ENCODE measurements around the gene TIMM21.
A peak's percentile ranks its signal among the peaks of the same experiment; 100 is the strongest.

Gene TIMM21

DNA sequence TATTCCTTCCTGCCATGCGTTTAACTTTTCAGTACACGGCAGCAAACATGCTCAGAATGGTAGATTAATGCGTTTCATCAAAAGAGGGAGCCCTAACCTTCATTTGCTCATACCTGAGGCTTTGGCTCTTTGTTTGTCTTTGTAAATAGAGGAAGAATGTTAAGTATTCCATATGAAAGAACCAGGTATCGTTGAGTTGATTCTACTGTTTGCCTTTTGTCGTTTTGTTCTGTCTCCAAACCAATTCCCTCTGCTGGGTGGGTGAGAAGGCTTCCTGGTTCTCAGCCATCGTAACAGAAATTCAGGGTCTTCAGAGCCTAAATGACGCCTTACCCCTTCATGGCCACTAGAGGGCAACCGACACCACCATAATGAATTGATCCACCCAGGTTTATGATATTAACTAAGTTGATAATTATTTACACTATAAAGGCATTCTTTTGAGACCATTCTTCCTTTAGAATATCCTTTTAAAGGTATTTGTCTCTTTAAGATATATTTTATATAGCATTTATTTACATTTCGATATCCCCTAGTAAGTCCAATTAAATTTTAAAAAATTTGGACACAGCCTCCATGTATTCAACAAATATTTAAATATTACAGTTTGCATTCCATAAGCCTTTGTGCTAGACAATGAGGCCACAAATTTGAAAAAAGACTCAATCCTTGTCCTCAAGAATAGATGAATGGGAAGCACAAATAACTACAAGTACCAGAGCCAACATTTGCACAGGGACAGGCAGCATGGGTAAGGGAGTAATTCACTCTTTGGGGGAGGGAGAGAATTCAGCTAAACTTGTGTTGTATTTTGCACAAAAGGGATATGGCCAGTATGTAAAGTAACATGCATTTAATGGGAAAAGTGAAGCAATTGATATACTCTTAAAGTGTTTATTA, 48.1 kb downstream of the TIMM21 start:
- Histone ChIP-seq H2AFZ (ENCODE audit: low read length) (peak overlapping the region; percentile 100), H3K4me1 (ENCODE audit: insufficient read depth, low read length, poor library complexity, severe bottlenecking) (no peaks in the 10 kb centered on the region), H3K9ac (ENCODE audit: low read depth, low read length, poor library complexity, severe bottlenecking) (peak overlapping the region; percentile 44), H4K20me1 (ENCODE audit: insufficient read depth, low read length, poor library complexity, severe bottlenecking) (no peaks in the 10 kb centered on the region), H3K27me3 (ENCODE audit: insufficient read depth, low read length, poor library complexity, severe bottlenecking) (no peaks in the 10 kb centered on the region), H3K36me3 (ENCODE audit: insufficient read depth, low read length) (no peaks in the 10 kb centered on the region), H3K4me2 (ENCODE audit: low read depth, low read length, poor library complexity, severe bottlenecking) (peak overlapping the region; percentile 69), H3K4me3 (ENCODE audit: low read length, poor library complexity, severe bottlenecking) (peak overlapping the region; percentile 73), H3F3A (ENCODE audit: low read depth) (no peaks in the 10 kb centered on the region; the same call in 1 of the 2 replicates), H3K9me3 (ENCODE audit: insufficient read depth, low read depth, low read length) (no peaks in the 10 kb centered on the region), H3K9me2 (replicated peaks; ENCODE audit: low read depth, low read length) (no peaks in the 10 kb centered on the region), H3K79me2 (ENCODE audit: insufficient read depth, low read length) (no peaks in the 10 kb centered on the region)
- TF ChIP-seq, protein P1, sequence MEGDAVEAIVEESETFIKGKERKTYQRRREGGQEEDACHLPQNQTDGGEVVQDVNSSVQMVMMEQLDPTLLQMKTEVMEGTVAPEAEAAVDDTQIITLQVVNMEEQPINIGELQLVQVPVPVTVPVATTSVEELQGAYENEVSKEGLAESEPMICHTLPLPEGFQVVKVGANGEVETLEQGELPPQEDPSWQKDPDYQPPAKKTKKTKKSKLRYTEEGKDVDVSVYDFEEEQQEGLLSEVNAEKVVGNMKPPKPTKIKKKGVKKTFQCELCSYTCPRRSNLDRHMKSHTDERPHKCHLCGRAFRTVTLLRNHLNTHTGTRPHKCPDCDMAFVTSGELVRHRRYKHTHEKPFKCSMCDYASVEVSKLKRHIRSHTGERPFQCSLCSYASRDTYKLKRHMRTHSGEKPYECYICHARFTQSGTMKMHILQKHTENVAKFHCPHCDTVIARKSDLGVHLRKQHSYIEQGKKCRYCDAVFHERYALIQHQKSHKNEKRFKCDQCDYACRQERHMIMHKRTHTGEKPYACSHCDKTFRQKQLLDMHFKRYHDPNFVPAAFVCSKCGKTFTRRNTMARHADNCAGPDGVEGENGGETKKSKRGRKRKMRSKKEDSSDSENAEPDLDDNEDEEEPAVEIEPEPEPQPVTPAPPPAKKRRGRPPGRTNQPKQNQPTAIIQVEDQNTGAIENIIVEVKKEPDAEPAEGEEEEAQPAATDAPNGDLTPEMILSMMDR (conservative IDR thresholded peaks at IDR 0.05; ENCODE audit: low read length): peak; percentile 96
- no peak for TF ChIP-seq EZH2phosphoT487 (IDR thresholded peaks at IDR 0.05; ENCODE audit: borderline replicate concordance)

DNA sequence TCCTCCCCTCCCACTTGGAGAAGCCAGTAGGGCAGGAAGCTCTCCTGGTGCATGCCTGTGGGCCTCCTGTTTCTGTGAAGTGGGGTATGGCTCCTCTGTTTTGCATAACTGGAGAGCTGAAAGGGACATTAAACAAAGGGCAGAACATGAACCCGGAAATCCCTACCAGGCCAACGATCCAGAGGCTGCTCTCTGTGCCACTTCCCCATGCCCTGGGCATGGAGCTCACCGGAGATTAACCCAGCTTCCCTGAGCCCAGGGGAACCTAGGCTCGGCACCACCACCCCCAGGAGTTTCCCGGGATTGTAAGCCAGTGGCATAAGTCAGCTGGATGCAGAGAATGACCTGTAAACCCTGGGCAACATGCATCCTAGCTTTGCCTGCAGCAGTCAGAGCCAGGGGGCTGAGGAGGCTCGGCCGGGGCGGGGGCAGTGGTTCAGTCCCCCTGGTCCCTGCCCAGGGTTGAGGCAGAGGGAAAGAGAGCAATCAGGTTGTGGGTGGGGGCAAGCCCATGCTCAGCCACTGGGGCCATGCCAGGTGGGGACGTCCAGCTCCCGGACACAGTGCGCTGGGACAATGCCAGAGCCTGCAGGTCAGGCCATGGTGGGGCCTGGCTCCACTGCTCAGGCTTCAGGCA, 49.5 kb downstream of the TIMM21 start:
- Histone ChIP-seq H3K9me2 (replicated peaks; ENCODE audit: low read depth, low read length) (no peaks in the 10 kb centered on the region), H3F3A (ENCODE audit: low read depth) (no peaks in the 10 kb centered on the region; the same call in 1 of the 2 replicates), H3K36me3 (ENCODE audit: insufficient read depth, low read length) (no peaks in the 10 kb centered on the region), H2AFZ (ENCODE audit: low read length) (no peak overlapping the region), H3K4me2 (ENCODE audit: low read depth, low read length, poor library complexity, severe bottlenecking) (no peak overlapping the region), H3K4me1 (ENCODE audit: insufficient read depth, low read length, poor library complexity, severe bottlenecking) (no peaks in the 10 kb centered on the region), H3K4me3 (ENCODE audit: low read length, poor library complexity, severe bottlenecking) (no peak overlapping the region), H3K27me3 (ENCODE audit: insufficient read depth, low read length, poor library complexity, severe bottlenecking) (no peaks in the 10 kb centered on the region), H3K9me3 (ENCODE audit: insufficient read depth, low read depth, low read length) (no peaks in the 10 kb centered on the region), H3K9ac (ENCODE audit: low read depth, low read length, poor library complexity, severe bottlenecking) (no peak overlapping the region), H3K79me2 (ENCODE audit: insufficient read depth, low read length) (no peaks in the 10 kb centered on the region), H4K20me1 (ENCODE audit: insufficient read depth, low read length, poor library complexity, severe bottlenecking) (no peaks in the 10 kb centered on the region)
- TF ChIP-seq EZH2phosphoT487 (IDR thresholded peaks at IDR 0.05; ENCODE audit: borderline replicate concordance): no peak
- TF ChIP-seq, protein P1 (conservative IDR thresholded peaks at IDR 0.05; ENCODE audit: low read length): no peak

DNA sequence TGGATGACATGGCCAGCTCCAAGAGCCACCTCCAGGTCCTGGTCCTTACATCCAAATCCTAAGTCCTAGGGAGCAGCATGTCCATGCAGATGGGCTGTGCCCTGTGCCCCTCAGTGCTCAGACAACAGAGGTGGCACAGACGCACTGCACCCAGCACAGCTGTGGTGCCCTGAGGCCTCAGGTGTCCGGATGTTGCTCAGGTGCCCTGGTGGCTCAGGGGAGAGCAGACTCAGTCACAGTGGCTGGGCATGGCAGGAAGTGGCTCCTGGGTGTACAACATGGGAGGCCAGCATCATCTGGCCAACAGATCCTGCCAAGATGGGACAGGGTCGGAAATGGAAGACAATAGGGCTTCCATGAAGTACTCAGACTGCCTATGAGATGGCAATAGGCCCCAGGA, 50.1 kb downstream of the TIMM21 start:
- H3K9me2 ChIP-seq (replicated peaks; ENCODE audit: low read depth, low read length): no peaks in the 10 kb centered on the region
- H3K4me1 ChIP-seq (ENCODE audit: insufficient read depth, low read length, poor library complexity, severe bottlenecking): no peaks in the 10 kb centered on the region
- TF ChIP-seq EZH2phosphoT487 (IDR thresholded peaks at IDR 0.05; ENCODE audit: borderline replicate concordance): no peak
- TF ChIP-seq, protein P1 (conservative IDR thresholded peaks at IDR 0.05; ENCODE audit: low read length): no peak
- H3F3A ChIP-seq (ENCODE audit: low read depth): no peaks in the 10 kb centered on the region
- no peaks in the 10 kb centered on the region for H3K9me3 ChIP-seq (ENCODE audit: insufficient read depth, low read depth, low read length)
- H2AFZ ChIP-seq (ENCODE audit: low read length): no peak overlapping the region
- H3K36me3 ChIP-seq (ENCODE audit: insufficient read depth, low read length): no peaks in the 10 kb centered on the region
- H3K9ac ChIP-seq (ENCODE audit: low read depth, low read length, poor library complexity, severe bottlenecking): no peak overlapping the region
- no peaks in the 10 kb centered on the region for H4K20me1 ChIP-seq (ENCODE audit: insufficient read depth, low read length, poor library complexity, severe bottlenecking)
- H3K4me2 ChIP-seq (ENCODE audit: low read depth, low read length, poor library complexity, severe bottlenecking): no peak overlapping the region
- H3K27me3 ChIP-seq (ENCODE audit: insufficient read depth, low read length, poor library complexity, severe bottlenecking): no peaks in the 10 kb centered on the region
- no peak overlapping the region for H3K4me3 ChIP-seq (ENCODE audit: low read length, poor library complexity, severe bottlenecking)
- H3K79me2 ChIP-seq (ENCODE audit: insufficient read depth, low read length): no peaks in the 10 kb centered on the region
